Measurements from ENCODE around the gene CDC6.

CDC6 gene

GRCh38 chr17:40350689-40351358 is 63.1 kb downstream of the CDC6 start:
- DNase-seq (ENCODE audit: low read depth in 4 of 4, low spot score in 1 of 4), result no peak

GRCh38 chr17:40351359-40352236 is 63.9 kb downstream of the CDC6 start:
- no peak for DNase-seq (ENCODE audit: low read depth in 4 of 4, low spot score in 1 of 4)

GRCh38 chr17:40352237-40352778 is 64.6 kb downstream of the CDC6 start:
- no peak for DNase-seq (ENCODE audit: low read depth in 4 of 4, low spot score in 1 of 4)

- no peak for DNase-seq (ENCODE audit: low read depth in 4 of 4, low spot score in 1 of 4)
Measured at GRCh38 chr17:40352779-40353394, 65.2 kb downstream of the CDC6 start.

Measured in stimulated activated CD4-positive, alpha-beta T cell treated with anti-CD3 and anti-CD28 coated beads, Interleukin-1b, Interleukin-23, amount 100 ng/mL, for 24 hours (primary cell).